Omental fat pad (tissue), 4 donors: ENCODE results near the gene LACTBL1. TPM values are rescaled to one million over a fixed set of nuclear protein-coding genes. Genes with fewer than 3 reads are reported as not detected.
"Not testable (repeated sequence)": the region's sequence is repeated elsewhere in the genome, so short reads cannot be mapped to it uniquely, and the experiment has no call there.

Experiments
- ATAC-seq: fragments of 150-250 bp; one replicate; pipeline ENCODE4 v1.9.1; 2016; ENCODE audit warnings: mild to moderate bottlenecking, moderate library complexity; ENCODE audit not compliant: low FRiP score
- DNase-seq: peaks from one replicate; pipeline ENCODE4 v3.0.0-alpha.2; 2019; ENCODE audit warnings: low spot score
- total RNA-seq, 4 donors: library from RNA; depleted of rRNA; stranded (reverse); fragments of >200 nt; gene quantifications; one replicate each; pipeline ENCODE4 v1.1.0, GENCODE V29; 2016
- TF ChIP-seq, protein P1 (sequence below), 3 donors: fragments of 450-650 bp; IDR thresholded peaks; one replicate each; pipeline ENCODE4 v1.5.1; 2016 to 2017; ENCODE audit warnings: antibody characterized with exemption in 3 of 3, mild to moderate bottlenecking in 3 of 3, moderate library complexity in 2 of 3

Gene LACTBL1
- total RNA-seq, 4 donors from 2014 or later, result not detected

DNA sequence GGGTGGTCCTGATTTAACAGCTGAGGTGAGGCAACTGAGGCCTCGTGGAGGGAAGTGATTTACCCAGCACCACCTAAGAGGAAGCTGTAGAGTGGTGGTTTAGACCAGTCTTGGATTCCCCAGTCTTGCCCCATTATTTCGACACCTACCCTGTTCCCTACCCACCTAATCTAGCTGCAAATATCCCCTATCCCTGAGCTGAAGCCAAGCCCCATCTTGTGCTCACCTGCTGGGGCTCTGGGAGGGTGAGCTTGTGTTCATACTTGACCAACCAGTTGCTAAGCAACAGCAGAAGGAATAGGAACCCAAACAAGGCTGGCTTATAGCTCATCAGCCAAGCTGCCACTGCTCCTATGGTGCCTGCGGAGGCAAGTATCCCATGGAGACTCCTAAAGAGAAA lies 41.0 kb upstream of the LACTBL1 start:
- no peak for ATAC-seq
- no peak for DNase-seq
- TF ChIP-seq, protein P1, sequence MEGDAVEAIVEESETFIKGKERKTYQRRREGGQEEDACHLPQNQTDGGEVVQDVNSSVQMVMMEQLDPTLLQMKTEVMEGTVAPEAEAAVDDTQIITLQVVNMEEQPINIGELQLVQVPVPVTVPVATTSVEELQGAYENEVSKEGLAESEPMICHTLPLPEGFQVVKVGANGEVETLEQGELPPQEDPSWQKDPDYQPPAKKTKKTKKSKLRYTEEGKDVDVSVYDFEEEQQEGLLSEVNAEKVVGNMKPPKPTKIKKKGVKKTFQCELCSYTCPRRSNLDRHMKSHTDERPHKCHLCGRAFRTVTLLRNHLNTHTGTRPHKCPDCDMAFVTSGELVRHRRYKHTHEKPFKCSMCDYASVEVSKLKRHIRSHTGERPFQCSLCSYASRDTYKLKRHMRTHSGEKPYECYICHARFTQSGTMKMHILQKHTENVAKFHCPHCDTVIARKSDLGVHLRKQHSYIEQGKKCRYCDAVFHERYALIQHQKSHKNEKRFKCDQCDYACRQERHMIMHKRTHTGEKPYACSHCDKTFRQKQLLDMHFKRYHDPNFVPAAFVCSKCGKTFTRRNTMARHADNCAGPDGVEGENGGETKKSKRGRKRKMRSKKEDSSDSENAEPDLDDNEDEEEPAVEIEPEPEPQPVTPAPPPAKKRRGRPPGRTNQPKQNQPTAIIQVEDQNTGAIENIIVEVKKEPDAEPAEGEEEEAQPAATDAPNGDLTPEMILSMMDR (IDR thresholded peaks at IDR 0.05), result no peak

DNA sequence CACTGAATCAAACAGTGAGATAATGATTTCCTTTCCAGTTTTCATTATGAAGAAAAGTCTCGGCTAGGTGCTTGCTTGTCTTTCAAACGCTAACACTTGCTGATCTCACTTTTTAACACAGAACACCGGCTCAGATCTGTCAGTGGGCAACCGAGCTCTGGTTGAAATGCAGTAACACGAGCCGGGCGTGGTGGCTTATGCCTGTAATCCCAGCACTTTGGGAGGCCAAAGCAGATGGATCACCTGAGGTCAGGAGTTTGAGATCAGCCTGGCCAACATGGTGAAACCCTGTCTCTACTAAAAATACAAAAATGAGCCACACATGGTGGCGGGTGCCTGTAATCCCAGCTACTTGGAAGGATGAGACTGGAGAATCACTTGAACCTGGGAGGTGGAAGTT lies 37.4 kb upstream of the LACTBL1 start:
- not testable (repeated sequence) for DNase-seq, ATAC-seq

DNA sequence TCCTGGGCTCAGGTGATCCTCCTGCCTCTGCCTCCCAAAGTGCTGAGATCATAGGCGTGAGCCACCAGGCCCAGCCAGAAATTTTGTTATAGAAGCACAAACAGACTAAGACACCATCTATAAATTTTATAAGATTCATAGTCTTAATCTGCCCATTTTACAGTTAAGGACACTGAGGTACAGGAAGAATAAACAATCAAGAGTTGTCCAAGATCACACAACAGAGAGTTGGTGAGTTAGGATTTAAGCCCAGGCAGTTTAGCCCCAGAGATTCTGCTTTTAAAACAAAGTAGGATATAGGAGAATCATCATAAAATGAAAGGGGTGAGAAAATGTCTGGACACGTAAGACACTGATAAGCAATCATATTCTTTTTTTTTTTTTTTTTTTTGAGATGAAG lies 36.2 kb upstream of the LACTBL1 start:
- ATAC-seq (no peak), DNase-seq (no peak)
- TF ChIP-seq, protein P1 (IDR thresholded peaks at IDR 0.05), result no peak

DNA sequence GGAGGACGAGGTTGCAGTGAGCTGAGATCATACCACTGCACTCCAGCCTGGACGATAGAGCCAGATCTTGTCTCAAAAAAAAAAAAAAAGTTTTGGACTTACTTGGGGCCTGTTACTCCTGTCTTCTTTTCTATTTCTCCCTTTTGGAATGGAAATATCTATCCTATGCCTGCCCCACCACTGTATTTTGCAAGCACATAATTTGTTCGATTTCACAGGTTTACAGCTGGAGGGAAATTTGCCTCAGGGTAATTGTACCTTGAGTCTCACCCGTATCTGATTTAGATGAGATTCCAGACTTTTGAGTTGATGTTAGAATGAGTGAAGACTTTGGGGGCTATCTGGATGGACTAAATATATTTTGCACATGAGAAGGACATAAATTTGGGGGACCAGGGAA lies 34.4 kb upstream of the LACTBL1 start:
- DNase-seq (no peak), ATAC-seq (no peak)

DNA sequence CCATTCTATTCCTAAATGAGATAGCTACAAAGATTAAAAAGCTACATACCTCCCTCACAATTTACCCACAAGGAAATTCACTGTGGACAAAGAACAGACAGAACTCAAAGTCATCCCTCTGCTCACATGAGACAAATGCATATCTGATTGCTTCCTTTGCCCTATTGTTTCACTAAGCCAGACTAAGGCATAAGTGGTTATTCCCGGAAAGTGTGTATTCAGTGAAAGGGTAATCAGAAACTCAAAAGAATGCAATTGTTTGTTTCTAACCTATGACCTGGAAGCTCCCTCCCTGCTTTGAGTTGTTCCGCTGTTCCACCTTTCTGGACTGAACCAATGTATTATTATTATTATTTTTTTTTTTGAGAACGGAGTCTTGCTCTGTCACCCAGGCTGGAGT lies 32.1 kb upstream of the LACTBL1 start:
- ATAC-seq, DNase-seq: not testable (repeated sequence)

More for the DNA sequence above, 34.4 kb upstream of the LACTBL1 start:
- TF ChIP-seq, protein P1 (IDR thresholded peaks at IDR 0.05), result no peak

DNA sequence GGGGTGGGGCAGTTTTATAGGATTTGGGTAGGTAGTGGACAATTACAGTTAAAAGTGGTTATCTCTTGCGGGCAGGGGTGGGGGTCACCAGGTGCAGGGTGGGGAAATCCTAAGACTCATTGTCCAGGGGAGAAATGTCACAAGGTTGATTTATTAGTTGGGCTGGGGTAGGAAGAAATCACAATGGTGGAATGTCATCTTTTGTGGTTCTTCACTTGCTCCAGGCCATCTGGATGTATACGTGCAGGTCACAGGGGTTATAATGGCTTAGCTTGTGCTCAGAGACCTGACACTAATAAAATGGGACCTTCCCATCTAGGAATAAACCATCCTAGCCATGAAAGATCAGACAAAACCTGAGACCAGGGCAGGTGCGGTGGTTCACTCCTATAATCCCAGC lies 31.4 kb upstream of the LACTBL1 start:
- ATAC-seq (no peak), DNase-seq (no peak)
- TF ChIP-seq, protein P1 (IDR thresholded peaks at IDR 0.05), result no peak

DNA sequence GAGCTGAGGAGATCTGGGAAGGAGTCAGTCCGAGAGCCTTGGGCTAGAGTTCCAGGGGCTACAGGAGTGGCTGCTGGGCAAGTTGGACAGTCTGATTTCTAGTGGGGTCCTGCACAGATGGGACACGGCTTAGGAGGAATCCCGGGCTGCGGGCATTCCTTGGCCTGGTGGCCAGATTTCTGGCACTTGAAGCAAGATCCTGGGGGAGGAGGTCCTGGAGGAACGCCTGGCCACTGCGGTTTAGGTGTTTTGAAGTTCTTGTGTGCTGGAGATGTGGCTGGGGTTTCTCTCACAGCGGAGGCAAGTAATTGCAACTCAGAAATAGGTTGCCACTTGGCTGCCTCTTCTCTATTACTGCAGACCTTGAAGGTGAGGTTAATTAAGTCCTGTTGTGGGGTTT lies 29.6 kb upstream of the LACTBL1 start:
- DNase-seq, ATAC-seq: not testable (repeated sequence)

DNA sequence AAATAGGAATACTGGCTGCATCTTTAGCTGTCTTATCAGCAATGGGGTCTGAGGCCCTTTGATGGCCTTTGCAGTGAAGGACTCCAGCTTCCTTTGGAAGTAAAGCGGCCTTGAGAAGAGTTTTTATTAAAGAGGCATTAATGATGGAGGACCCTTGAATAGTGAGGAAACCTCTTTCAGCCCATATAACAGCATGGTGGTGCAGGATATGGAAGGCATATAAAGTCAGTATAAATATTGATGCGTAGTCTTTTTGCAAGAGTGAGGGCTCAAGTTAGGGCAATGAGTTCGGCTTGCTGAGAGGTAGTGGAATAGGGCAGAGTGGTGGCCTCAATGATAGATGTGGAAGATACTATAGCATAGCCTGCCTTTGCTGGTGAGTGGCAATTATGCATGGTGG lies 27.5 kb upstream of the LACTBL1 start:
- ATAC-seq, DNase-seq: not testable (repeated sequence)

DNA sequence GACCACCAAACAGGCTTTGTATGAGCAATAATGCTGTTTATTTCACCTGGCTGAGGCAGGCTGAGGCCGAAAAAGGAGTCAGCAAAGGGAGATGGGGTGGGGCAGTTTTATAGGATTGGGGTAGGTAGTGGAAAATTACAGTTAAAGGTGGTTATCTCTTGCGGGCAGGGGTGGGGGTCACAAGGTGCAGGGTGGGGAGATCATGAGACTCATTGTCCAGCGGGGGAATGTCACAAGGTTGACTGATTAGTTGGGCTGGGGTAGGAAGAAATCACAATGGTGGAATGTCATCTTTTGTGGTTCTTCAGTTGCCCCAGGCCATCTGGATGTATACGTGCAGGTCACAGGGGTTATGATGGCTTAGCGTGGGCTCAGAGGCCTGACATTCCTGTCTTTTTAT lies 24.9 kb upstream of the LACTBL1 start:
- not testable (repeated sequence) for ATAC-seq, DNase-seq

DNA sequence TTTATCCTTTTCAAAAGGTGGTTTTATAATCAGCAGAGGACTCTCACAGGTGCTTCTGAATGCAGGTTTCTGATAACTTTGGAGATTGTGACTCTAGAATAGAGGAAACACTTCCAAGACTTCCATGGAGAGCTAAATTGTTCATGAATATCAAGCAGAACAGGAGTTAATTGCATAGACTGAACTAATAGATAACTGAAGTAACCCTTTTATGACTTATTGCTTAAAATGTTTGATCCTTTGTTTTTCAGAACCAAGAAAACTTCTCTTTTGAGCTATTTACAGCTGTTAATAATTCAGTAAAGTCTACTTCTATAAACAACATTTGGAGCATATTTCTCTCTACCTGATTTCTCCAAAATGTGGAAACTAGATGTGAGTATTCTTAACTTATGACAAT lies 23.1 kb upstream of the LACTBL1 start:
- ATAC-seq, result no peak
- TF ChIP-seq, protein P1 (IDR thresholded peaks at IDR 0.05), result no peak
- DNase-seq, result no peak

DNA sequence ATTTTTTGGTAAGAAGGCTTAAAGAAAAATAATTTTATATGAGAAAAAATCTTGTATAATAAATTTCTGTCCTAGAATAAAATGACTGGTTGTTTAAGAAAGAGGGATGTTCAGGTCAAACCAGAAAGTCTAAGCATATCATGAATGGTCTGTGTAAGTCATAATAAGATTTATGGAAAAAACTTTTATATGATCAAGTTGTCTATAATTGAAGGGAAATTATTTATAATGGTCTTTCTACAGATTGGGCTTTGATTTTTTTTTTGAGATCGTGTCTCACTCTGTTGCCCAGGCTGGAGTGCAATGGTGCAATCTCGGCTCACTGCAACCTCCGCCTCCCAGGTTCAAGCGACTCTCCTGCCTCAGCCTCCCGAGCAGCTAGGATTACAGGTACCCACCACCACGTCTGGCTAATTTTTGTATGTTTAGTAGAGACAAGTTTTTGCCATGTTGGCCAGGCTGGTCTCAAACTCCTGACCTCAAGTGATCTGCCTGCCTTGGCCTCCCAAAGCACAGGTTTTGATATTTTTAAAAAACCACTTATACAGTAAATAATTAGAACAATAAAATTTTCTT lies 20.6 kb upstream of the LACTBL1 start:
- DNase-seq, ATAC-seq: not testable (repeated sequence)

DNA sequence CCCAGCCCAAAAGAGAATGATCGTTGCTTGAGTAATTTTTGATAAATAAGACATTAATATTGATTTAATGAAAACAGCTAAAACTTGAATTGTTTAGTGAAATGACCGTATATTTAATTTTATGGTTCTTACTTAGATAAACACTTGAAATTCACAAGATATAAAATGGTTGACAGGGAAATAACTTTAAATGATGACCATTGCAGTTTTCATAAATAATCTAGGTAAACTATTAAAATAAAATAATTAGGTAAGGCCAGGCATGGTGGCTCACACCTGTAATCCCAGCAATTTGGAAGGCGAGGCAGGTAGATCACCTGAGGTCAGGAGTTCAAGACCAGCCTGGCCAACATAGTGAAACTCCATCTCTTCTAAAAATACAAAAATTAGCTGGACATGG lies 19.7 kb upstream of the LACTBL1 start:
- not testable (repeated sequence) for ATAC-seq, DNase-seq
